A673 (cell line): ENCODE measurements around the gene C2orf68. TPM values are rescaled to one million over a fixed set of nuclear protein-coding genes. Genes with fewer than 3 reads are reported as not detected.

Experiments used
- BruUV-seq: library from RNA; stranded (reverse); fragments of 400-500 nt; replicated peaks from 2 replicates; lab custom pipeline; 2021; lab: Mats Ljungman, UMichigan
- CTCF ChIA-PET: fragments of 300-600 bp; sonication (Branson Sonifier 250); formaldehyde crosslinking; loops from one replicate; lab custom pipeline; 2022; ENCODE audit warnings: antibody characterized with exemption; lab: Charles Lee
- POLR2A ChIA-PET: fragments of 300-600 bp; sonication (Branson Sonifier 250); formaldehyde crosslinking; loops from one replicate; lab custom pipeline; 2022; ENCODE audit warnings: antibody characterized with exemption; ENCODE audit not compliant: low non-redundant PET; lab: Charles Lee
- DNase-seq: peaks from one replicate; pipeline ENCODE4 v3.0.0-alpha.2; 2015; ENCODE audit warnings: low spot score
- H3K27ac ChIP-seq: fragments of 200-600 bp; sonication (generic); 2 replicates; pipeline ENCODE4 v1.5.1; 2016; ENCODE audit warnings: mixed run types, low read depth, mild to moderate bottlenecking, mixed read lengths, antibody characterized with exemption, low read length; ENCODE audit not compliant: poor library complexity, severe bottlenecking
- H3K27me3 ChIP-seq: fragments of 200-600 bp; sonication (generic); replicated peaks from 2 replicates; pipeline ENCODE4 v1.6.1; 2017; ENCODE audit warnings: mixed run types, low read depth, mild to moderate bottlenecking, mixed read lengths, antibody characterized with exemption, low read length; ENCODE audit not compliant: insufficient read depth, poor library complexity
- H3K36me3 ChIP-seq: fragments of 200-600 bp; sonication (generic); 2 replicates; pipeline ENCODE4 v1.6.1; 2016; ENCODE audit warnings: mixed run types, mild to moderate bottlenecking, mixed read lengths, antibody characterized with exemption, low read length; ENCODE audit not compliant: insufficient read depth, poor library complexity, severe bottlenecking
- H3K4me1 ChIP-seq: fragments of 200-600 bp; sonication (generic); 2 replicates; pipeline ENCODE4 v1.6.1; 2017; ENCODE audit warnings: mixed run types, mild to moderate bottlenecking, mixed read lengths, antibody characterized with exemption, low read length; ENCODE audit not compliant: insufficient read depth, poor library complexity, severe bottlenecking
- H3K4me3 ChIP-seq: fragments of 200-600 bp; sonication (generic); 2 replicates; pipeline ENCODE4 v1.5.1; 2016; ENCODE audit warnings: low read depth, mixed run types, mild to moderate bottlenecking, mixed read lengths, low read length; ENCODE audit not compliant: poor library complexity, severe bottlenecking
- H3K9me3 ChIP-seq: fragments of 200-600 bp; sonication (generic); 2 replicates; pipeline ENCODE4 v1.6.1; 2016; ENCODE audit warnings: mixed run types, low read depth, mild to moderate bottlenecking, mixed read lengths, antibody characterized with exemption, low read length; ENCODE audit not compliant: poor library complexity, severe bottlenecking
- CTCF ChIP-seq: fragments of 300-800, 200-600 bp; sonication (generic); conservative IDR thresholded peaks from 2 replicates; pipeline ENCODE4 v1.5.1; 2017; ENCODE audit warnings: low read depth, mild to moderate bottlenecking, antibody characterized with exemption, low read length, moderate library complexity, mixed read lengths
- EZH2 ChIP-seq: fragments of 200-600 bp; sonication (generic); IDR thresholded peaks from 2 replicates; pipeline ENCODE4 v1.6.1; 2017; ENCODE audit warnings: borderline replicate concordance, low read depth, mild to moderate bottlenecking, mixed read lengths, antibody characterized with exemption, low read length; ENCODE audit not compliant: poor library complexity, severe bottlenecking
- intact Hi-C: fragments of 100-400 bp; cut with micrococcal nuclease; formaldehyde crosslinking; loops from one replicate; pipeline ENCODE4 v1.10.0; 2022; ENCODE audit not compliant: unreplicated experiment
- total RNA-seq: library from RNA; stranded (reverse); gene quantifications from 2 replicates; pipeline ENCODE4 v1.2.3, GENCODE V29; 2021

C2orf68 gene
- total RNA-seq, 1 experiment from 2014 or later = 46.4 TPM

- peaks cover 94% of the 10 kb centered on the region for H3K36me3 ChIP-seq
- ChIA-PET POLR2A (no interaction called here), CTCF (no interaction called here)
- no peak for DNase-seq
- no peaks in the 10 kb centered on the region for H3K4me1 ChIP-seq
- TF ChIP-seq CTCF (no peak), EZH2 (no peak)
- BruUV-seq = no TSS peak
- no peak overlapping the region for H3K4me3 ChIP-seq
- intact Hi-C loops = loop anchor here (10.0 kb wide), 1 partner anchor 482 kb away; no protein-coding TSS in a partner anchor
- no peaks in the 10 kb centered on the region for H3K27me3 ChIP-seq
- no peaks in the 10 kb centered on the region for H3K9me3 ChIP-seq
- no peak overlapping the region for H3K27ac ChIP-seq
Measured at GRCh38 chr2:85642725-85643124, 30.9 kb upstream of the C2orf68 start.

GRCh38 chr2:85635636-85636035, 23.8 kb upstream of the C2orf68 start:
- Histone ChIP-seq H3K36me3 (peaks cover 81% of the 10 kb centered on the region), H3K9me3 (no peaks in the 10 kb centered on the region), H3K4me3 (no peak overlapping the region), H3K27me3 (no peaks in the 10 kb centered on the region), H3K4me1 (no peaks in the 10 kb centered on the region), H3K27ac (no peak overlapping the region)
- POLR2A ChIA-PET = no interaction called here
- intact Hi-C loops = loop anchor here (2.0 kb wide), 1 partner anchor 445 kb away; no protein-coding TSS in a partner anchor
- TF ChIP-seq EZH2 (no peak), CTCF (no peak)
- no TSS peak for BruUV-seq
- DNase-seq = no peak
- CTCF ChIA-PET = no interaction called here

GRCh38 chr2:85635011-85635410, 23.1 kb upstream of the C2orf68 start:
- no TSS peak for BruUV-seq
- no peak for DNase-seq
- ChIA-PET CTCF (no interaction called here), POLR2A (no interaction called here)
- Histone ChIP-seq H3K9me3 (no peaks in the 10 kb centered on the region), H3K36me3 (peaks cover 83% of the 10 kb centered on the region), H3K27me3 (no peaks in the 10 kb centered on the region), H3K4me1 (no peaks in the 10 kb centered on the region), H3K27ac (no peak overlapping the region), H3K4me3 (no peak overlapping the region)
- intact Hi-C loops = no loop called here
- TF ChIP-seq EZH2 (no peak), CTCF (no peak)
